Psoas muscle (tissue), 8 donors: ENCODE data around the gene SLC45A1. TPM values are rescaled to one million over a fixed set of nuclear protein-coding genes. Genes with fewer than 3 reads are reported as not detected.

Experiments used
- ATAC-seq, 4 donors: fragments of 200-7000 bp; cut with Tn5 transposase; one replicate each; pipeline ENCODE4 v1.9.1; 2020; ENCODE audit warnings: moderate library complexity in 3 of 4, mild to moderate bottlenecking in 2 of 4
- DNase-seq, 2 donors: peaks; one replicate each; pipeline ENCODE4 v3.0.0-alpha.2; 2020
- H3K27ac ChIP-seq: fragments of 200-600 bp; one replicate; pipeline ENCODE4 v1.8.0; 2022
- H3K27me3 ChIP-seq, 3 donors: fragments of 200-600 bp in 1 of 3; one replicate each; pipeline versions ENCODE4 v1.6.1 to v1.8.0; 2013 to 2022; ENCODE audit warnings: low read length in 2 of 3, mild to moderate bottlenecking in 2 of 3, moderate library complexity in 1 of 3; ENCODE audit not compliant: insufficient read depth in 3 of 3
- H3K36me3 ChIP-seq, 2 donors: fragments of 200-600 bp in 1 of 2; one replicate each; pipeline versions ENCODE4 v1.6.1 to v1.8.0; 2013 to 2022; ENCODE audit warnings: low read depth in 1 of 2, mild to moderate bottlenecking in 1 of 2, moderate library complexity in 1 of 2; ENCODE audit not compliant: insufficient read depth in 1 of 2
- H3K4me1 ChIP-seq: fragments of 200-600 bp; one replicate; pipeline ENCODE4 v1.8.0; 2022
- H3K4me3 ChIP-seq: fragments of 200-600 bp; one replicate; pipeline ENCODE4 v1.8.0; 2022; ENCODE audit warnings: mild to moderate bottlenecking
- H3K9me3 ChIP-seq: fragments of 200-600 bp; one replicate; pipeline ENCODE4 v1.8.0; 2022
- WGBS, 3 donors: extraction: QIAGEN DNeasy Blood & Tissue Kit; methylation state at CpG; one replicate each; pipeline versions ENCODE4 v1.1.6 to v1.1.7; 2013; 5-methylcytosine and 5-hydroxymethylcytosine counted together
- intact Hi-C, 2 donors: fragments of 100-400 bp; cut with DNase I; formaldehyde crosslinking; loops; one replicate each; pipeline versions ENCODE4 v1.11.0 to v1.14.2; 2022
- polyA plus RNA-seq, 3 donors: library from polyadenylated mRNA; stranded (reverse); fragments of 200-250 nt; gene quantifications; one replicate each; pipeline ENCODE4 v1.2.3, GENCODE V29; 2013
- total RNA-seq, 4 donors: library from RNA; stranded (reverse); fragmentation: NEBNext Ultra II Directional in 2 of 4; extraction: Animal tissue kit (Norgen Biotek cat#: 25700) in 2 of 4; gene quantifications; one replicate each; pipeline versions ENCODE4 v1.2.1 to v1.2.4, GENCODE V29; 2021 to 2023
- TF ChIP-seq, protein P1 (sequence below): fragments of 200-600 bp; IDR thresholded peaks from one replicate; pipeline ENCODE4 v1.8.0; 2022; ENCODE audit warnings: antibody characterized with exemption
- donor health status: healthy with polysubstance abuse.
- donor health status: DM: no; HTN: no; CAD: no; lungs with moderate emphysema.
- donor health status: Bipolar disorder and iron deficiency.
- donor health status: healthy.
- donor health status: DM: yes; HTN: yes; CAD: no.
- donor health status: DM: no; HTN: no; CAD: no.
- donor health status: DM: no; HTN: no; CAD: no.
- donor health status: DM: yes; HTN: yes; CAD: no.

Gene SLC45A1
- total and polyA plus RNA-seq, 7 donors = 0.44 to 1.4 (median 0.94) TPM

DNA sequence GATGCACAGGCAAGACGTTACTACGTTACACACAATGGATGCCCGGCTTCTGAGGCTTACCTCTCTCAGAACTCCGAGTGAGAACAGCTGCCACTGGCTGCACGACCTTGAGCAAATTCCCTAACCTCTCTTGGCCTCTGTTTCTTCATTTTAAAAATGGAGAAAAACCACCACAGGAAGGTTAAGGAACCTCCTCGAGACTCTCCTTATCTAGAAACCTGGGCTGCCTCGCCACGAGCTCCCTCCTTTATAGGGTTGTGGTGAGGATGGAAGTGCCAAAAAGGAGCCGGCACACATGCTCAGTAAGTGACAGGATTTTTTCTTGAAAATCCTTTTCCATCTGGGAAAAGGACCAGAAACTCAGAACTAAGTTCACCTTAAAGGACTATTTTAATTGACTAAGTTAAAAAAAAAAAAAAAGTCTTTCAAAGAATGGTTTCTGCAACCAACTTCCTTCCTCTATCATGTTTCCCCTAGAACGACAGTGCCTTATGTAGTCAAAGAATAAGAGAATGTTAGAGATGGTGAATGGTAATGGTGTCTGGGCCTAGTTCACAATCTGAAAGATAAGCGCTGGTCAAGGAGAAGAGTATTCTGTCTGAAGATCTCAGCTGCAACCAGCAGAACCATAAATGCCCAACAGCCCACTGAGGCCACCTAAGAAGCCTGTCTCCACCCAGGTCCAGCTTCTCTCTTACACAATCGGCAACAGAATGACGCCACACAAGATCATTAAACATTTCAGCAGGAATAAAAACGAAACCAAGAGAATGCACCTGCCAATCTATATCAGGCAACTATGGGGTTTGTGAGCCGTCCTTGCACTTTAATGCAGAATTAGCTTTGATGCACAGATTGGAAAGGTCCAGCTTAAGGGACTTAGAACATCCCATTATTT lies 64.9 kb downstream of the SLC45A1 start:
- 43 to 71% (median 55%) methylated on average over 15 of the region's 15 CpGs for WGBS, 3 donors
- intact Hi-C loops = no loop called here
- Histone ChIP-seq H3K4me1 (peaks cover 96% of the 10 kb centered on the region), H3K36me3 (no peaks in the 10 kb centered on the region), H3K4me3 (no peak overlapping the region), H3K27me3 (no peaks in the 10 kb centered on the region), H3K9me3 (no peaks in the 10 kb centered on the region), H3K27ac (peak overlapping the region; percentile 86)
- no peak for DNase-seq
- peak in 2 of 4 donors; percentile 4 to 9 for ATAC-seq
- TF ChIP-seq, protein P1, sequence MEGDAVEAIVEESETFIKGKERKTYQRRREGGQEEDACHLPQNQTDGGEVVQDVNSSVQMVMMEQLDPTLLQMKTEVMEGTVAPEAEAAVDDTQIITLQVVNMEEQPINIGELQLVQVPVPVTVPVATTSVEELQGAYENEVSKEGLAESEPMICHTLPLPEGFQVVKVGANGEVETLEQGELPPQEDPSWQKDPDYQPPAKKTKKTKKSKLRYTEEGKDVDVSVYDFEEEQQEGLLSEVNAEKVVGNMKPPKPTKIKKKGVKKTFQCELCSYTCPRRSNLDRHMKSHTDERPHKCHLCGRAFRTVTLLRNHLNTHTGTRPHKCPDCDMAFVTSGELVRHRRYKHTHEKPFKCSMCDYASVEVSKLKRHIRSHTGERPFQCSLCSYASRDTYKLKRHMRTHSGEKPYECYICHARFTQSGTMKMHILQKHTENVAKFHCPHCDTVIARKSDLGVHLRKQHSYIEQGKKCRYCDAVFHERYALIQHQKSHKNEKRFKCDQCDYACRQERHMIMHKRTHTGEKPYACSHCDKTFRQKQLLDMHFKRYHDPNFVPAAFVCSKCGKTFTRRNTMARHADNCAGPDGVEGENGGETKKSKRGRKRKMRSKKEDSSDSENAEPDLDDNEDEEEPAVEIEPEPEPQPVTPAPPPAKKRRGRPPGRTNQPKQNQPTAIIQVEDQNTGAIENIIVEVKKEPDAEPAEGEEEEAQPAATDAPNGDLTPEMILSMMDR = no peak

GRCh38 chr1:8384088-8384487 lies 66.2 kb downstream of the SLC45A1 start:
- intact Hi-C loops = no loop called here
- H3K27ac ChIP-seq = peak overlapping the region; percentile 86
- no peak for DNase-seq
- H3K36me3 ChIP-seq = peaks cover 1 to 2% of the 10 kb centered on the region in 2 donors
- peaks cover 86% of the 10 kb centered on the region for H3K4me1 ChIP-seq
- TF ChIP-seq, protein P1 = no peak
- peak; percentile 76 to 83 (median 78) for ATAC-seq
- no peaks in the 10 kb centered on the region for H3K27me3 ChIP-seq
- 44 to 61% (median 50%) methylated on average over 6 of the region's 6 CpGs for WGBS, 3 donors
- no peak overlapping the region for H3K4me3 ChIP-seq
- no peaks in the 10 kb centered on the region for H3K9me3 ChIP-seq

DNA sequence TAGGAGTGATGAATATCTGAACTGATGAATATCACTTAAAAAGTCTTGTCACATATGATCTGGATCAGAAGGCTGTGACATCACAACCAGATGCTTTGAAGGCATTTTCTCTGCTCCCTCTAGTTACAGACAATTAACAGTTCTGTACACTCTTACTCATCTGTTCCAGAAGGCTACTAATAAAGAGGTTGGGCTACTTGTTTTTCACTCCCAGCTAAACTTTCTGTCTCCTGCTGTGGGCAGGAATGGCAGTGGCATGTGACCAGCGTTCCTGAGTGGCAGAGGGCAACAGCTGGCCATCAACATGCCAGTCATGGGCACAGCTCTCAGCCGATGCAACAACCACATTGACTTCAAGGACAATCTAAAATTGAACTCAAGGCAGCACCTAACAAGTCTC lies 66.7 kb downstream of the SLC45A1 start:
- DNase-seq (peak; percentile 57 to 84), ATAC-seq (peak; percentile 77 to 86 (median 78))
- Histone ChIP-seq H3K27ac (peak overlapping the region; percentile 86), H3K4me3 (no peak overlapping the region), H3K4me1 (peaks cover 81% of the 10 kb centered on the region), H3K9me3 (no peaks in the 10 kb centered on the region), H3K27me3 (no peaks in the 10 kb centered on the region), H3K36me3 (peaks cover 2 to 7% of the 10 kb centered on the region in 2 donors)
- TF ChIP-seq, protein P1 = no peak
- WGBS, 3 donors = 26 to 31% (median 27%) methylated on average over 2 of the region's 2 CpGs
- intact Hi-C loops = no loop called here

DNA sequence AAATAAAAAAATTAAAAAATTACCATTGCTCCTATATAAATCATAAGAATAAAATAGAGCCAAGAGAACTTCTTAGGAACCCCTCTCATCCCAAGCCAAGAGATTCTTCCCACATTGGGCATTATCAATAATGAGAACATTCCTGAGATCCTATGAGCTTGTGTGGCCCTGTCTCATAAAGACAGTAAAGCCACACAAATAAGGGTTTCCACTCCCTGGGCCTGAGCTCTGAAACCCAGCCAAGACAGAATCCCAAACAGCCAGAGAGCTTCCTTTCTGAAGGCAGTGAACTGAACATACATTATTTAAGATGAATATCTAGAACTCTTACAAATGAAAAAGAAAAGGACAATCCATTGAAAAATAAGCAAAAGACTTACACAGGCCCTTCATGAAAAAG lies 68.3 kb downstream of the SLC45A1 start:
- Histone ChIP-seq H3K9me3 (no peaks in the 10 kb centered on the region), H3K27ac (peak overlapping the region; percentile 86), H3K4me1 (peaks cover 75% of the 10 kb centered on the region), H3K27me3 (no peaks in the 10 kb centered on the region), H3K4me3 (no peak overlapping the region), H3K36me3 (peaks cover 2 to 9% of the 10 kb centered on the region in 2 donors)
- DNase-seq (no peak), ATAC-seq (no peak)
- TF ChIP-seq, protein P1 = no peak
- intact Hi-C loops = no loop called here
